ENCODE data around the gene WASHC3. TPM values are rescaled to one million over a fixed set of nuclear protein-coding genes. Genes with fewer than 3 reads are reported as not detected.
A peak's percentile ranks its signal among the peaks of the same experiment; 100 is the strongest.

WASHC3 gene
- total and polyA plus RNA-seq, 10 of the 15 experiments (the other 5 are each of a cell fraction or from before 2014, with no cell fraction given), result 18.8 to 106 (median 64.3) TPM

DNA sequence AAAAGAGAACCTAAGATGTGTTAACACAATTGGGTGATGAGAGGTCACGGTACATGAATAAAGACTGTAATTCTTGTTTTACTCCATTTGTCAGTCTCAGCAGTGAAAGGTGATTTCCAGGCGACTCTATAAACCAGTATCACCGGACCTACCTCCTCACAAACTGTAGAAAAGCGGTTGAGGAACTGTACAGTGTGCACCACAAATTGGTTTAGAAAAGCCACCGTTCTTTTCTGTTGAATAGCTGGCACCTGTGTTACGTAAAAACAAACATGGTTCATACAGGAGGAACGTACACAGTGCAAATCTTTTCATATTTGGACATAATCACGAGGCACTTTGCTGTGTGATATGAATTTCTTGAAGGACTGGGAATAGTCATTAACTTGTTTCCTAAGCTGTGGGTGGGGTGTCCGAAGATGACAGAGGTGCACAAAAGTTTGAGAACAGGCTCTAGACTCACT, 663 bp downstream of the WASHC3 start (continued):
- TF ChIP-seq, protein P1, sequence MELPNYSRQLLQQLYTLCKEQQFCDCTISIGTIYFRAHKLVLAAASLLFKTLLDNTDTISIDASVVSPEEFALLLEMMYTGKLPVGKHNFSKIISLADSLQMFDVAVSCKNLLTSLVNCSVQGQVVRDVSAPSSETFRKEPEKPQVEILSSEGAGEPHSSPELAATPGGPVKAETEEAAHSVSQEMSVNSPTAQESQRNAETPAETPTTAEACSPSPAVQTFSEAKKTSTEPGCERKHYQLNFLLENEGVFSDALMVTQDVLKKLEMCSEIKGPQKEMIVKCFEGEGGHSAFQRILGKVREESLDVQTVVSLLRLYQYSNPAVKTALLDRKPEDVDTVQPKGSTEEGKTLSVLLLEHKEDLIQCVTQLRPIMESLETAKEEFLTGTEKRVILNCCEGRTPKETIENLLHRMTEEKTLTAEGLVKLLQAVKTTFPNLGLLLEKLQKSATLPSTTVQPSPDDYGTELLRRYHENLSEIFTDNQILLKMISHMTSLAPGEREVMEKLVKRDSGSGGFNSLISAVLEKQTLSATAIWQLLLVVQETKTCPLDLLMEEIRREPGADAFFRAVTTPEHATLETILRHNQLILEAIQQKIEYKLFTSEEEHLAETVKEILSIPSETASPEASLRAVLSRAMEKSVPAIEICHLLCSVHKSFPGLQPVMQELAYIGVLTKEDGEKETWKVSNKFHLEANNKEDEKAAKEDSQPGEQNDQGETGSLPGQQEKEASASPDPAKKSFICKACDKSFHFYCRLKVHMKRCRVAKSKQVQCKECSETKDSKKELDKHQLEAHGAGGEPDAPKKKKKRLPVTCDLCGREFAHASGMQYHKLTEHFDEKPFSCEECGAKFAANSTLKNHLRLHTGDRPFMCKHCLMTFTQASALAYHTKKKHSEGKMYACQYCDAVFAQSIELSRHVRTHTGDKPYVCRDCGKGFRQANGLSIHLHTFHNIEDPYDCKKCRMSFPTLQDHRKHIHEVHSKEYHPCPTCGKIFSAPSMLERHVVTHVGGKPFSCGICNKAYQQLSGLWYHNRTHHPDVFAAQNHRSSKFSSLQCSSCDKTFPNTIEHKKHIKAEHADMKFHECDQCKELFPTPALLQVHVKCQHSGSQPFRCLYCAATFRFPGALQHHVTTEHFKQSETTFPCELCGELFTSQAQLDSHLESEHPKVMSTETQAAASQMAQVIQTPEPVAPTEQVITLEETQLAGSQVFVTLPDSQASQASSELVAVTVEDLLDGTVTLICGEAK (IDR thresholded peaks at IDR 0.05; ENCODE audit: borderline replicate concordance), result no peak
- peak; percentile 44 for TF ChIP-seq SMAD1 (IDR thresholded peaks at IDR 0.05; ENCODE audit: low read depth, partially characterized antibody)
- TF ChIP-seq BCL11A (IDR thresholded peaks at IDR 0.05; ENCODE audit: low read depth, low read length), result no peak; the same call in 1 of the 2 replicates
- TF ChIP-seq, protein P2, sequence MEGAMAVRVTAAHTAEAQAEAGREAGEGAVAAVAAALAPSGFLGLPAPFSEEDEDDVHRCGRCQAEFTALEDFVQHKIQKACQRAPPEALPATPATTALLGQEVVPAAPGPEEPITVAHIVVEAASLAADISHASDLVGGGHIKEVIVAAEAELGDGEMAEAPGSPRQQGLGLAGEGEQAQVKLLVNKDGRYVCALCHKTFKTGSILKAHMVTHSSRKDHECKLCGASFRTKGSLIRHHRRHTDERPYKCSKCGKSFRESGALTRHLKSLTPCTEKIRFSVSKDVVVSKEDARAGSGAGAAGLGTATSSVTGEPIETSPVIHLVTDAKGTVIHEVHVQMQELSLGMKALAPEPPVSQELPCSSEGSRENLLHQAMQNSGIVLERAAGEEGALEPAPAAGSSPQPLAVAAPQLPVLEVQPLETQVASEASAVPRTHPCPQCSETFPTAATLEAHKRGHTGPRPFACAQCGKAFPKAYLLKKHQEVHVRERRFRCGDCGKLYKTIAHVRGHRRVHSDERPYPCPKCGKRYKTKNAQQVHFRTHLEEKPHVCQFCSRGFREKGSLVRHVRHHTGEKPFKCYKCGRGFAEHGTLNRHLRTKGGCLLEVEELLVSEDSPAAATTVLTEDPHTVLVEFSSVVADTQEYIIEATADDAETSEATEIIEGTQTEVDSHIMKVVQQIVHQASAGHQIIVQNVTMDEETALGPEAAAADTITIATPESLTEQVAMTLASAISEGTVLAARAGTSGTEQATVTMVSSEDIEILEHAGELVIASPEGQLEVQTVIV (IDR thresholded peaks at IDR 0.05; ENCODE audit: borderline replicate concordance, partially characterized antibody), result no peak
- TF ChIP-seq HDAC2 (IDR thresholded peaks at IDR 0.05), result no peak
- no peak for TF ChIP-seq SIN3A (IDR thresholded peaks at IDR 0.05; ENCODE audit: low read depth, low read length)
- TF ChIP-seq SIX5 (IDR thresholded peaks at IDR 0.05; ENCODE audit: low read depth, low read length, severe bottlenecking), result no peak
- TF ChIP-seq, protein P3, sequence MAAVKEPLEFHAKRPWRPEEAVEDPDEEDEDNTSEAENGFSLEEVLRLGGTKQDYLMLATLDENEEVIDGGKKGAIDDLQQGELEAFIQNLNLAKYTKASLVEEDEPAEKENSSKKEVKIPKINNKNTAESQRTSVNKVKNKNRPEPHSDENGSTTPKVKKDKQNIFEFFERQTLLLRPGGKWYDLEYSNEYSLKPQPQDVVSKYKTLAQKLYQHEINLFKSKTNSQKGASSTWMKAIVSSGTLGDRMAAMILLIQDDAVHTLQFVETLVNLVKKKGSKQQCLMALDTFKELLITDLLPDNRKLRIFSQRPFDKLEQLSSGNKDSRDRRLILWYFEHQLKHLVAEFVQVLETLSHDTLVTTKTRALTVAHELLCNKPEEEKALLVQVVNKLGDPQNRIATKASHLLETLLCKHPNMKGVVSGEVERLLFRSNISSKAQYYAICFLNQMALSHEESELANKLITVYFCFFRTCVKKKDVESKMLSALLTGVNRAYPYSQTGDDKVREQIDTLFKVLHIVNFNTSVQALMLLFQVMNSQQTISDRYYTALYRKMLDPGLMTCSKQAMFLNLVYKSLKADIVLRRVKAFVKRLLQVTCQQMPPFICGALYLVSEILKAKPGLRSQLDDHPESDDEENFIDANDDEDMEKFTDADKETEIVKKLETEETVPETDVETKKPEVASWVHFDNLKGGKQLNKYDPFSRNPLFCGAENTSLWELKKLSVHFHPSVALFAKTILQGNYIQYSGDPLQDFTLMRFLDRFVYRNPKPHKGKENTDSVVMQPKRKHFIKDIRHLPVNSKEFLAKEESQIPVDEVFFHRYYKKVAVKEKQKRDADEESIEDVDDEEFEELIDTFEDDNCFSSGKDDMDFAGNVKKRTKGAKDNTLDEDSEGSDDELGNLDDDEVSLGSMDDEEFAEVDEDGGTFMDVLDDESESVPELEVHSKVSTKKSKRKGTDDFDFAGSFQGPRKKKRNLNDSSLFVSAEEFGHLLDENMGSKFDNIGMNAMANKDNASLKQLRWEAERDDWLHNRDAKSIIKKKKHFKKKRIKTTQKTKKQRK (IDR thresholded peaks at IDR 0.05; ENCODE audit: low read depth, low read length), result no peak
- no peak for TF ChIP-seq ZNF217 (IDR thresholded peaks at IDR 0.05)
- TF ChIP-seq, protein P4, sequence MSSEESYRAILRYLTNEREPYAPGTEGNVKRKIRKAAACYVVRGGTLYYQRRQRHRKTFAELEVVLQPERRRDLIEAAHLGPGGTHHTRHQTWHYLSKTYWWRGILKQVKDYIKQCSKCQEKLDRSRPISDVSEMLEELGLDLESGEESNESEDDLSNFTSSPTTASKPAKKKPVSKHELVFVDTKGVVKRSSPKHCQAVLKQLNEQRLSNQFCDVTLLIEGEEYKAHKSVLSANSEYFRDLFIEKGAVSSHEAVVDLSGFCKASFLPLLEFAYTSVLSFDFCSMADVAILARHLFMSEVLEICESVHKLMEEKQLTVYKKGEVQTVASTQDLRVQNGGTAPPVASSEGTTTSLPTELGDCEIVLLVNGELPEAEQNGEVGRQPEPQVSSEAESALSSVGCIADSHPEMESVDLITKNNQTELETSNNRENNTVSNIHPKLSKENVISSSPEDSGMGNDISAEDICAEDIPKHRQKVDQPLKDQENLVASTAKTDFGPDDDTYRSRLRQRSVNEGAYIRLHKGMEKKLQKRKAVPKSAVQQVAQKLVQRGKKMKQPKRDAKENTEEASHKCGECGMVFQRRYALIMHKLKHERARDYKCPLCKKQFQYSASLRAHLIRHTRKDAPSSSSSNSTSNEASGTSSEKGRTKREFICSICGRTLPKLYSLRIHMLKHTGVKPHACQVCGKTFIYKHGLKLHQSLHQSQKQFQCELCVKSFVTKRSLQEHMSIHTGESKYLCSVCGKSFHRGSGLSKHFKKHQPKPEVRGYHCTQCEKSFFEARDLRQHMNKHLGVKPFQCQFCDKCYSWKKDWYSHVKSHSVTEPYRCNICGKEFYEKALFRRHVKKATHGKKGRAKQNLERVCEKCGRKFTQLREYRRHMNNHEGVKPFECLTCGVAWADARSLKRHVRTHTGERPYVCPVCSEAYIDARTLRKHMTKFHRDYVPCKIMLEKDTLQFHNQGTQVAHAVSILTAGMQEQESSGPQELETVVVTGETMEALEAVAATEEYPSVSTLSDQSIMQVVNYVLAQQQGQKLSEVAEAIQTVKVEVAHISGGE (CRISPR knock-in tag; IDR thresholded peaks at IDR 0.05), result no peak
- TF ChIP-seq PAX5 (IDR thresholded peaks at IDR 0.05; ENCODE audit: borderline replicate concordance, low read depth, low read length), result peak; percentile 66; the same call in 1 of the 2 replicates
- TF ChIP-seq FOXM1 (IDR thresholded peaks at IDR 0.05; ENCODE audit: low read depth, low read length), result 0 out of 2 replicates have a peak, but pooled peaks have one; percentile 27
- peak; percentile 44; the same call in 1 of the 2 replicates for TF ChIP-seq MXI1 (IDR thresholded peaks at IDR 0.05; ENCODE audit: low read depth, low read length)
- TF ChIP-seq RBBP5 (conservative IDR thresholded peaks at IDR 0.05), result no peak
- TF ChIP-seq DPF2 (IDR thresholded peaks at IDR 0.05), result 0 out of 2 replicates have a peak, but pooled peaks have one; percentile 60
- peak; percentile 30; the same call in 1 of the 2 replicates for TF ChIP-seq ZBED1 (IDR thresholded peaks at IDR 0.05; ENCODE audit: borderline replicate concordance)
- peak; percentile 4; the same call in 1 of the 2 replicates for TF ChIP-seq IKZF1 (conservative IDR thresholded peaks at IDR 0.05)
- peak; percentile 46; the same call in 1 of the 2 replicates for TF ChIP-seq ZSCAN29 (IDR thresholded peaks at IDR 0.05)
